Vagina (tissue), 2 donors: ENCODE results near the gene PRSS57. TPM values are rescaled to one million over a fixed set of nuclear protein-coding genes. Genes with fewer than 3 reads are reported as not detected.

ENCODE experiments used
- DNase-seq, 2 donors: peaks; one replicate each; pipeline ENCODE4 v3.0.0-alpha.2; 2017; ENCODE audit errors: extremely low spot score in 2 of 2
- H3K27ac ChIP-seq: fragments of 200-600 bp; sonication (generic); one replicate; pipeline ENCODE4 v1.5.1; 2019
- H3K27me3 ChIP-seq: fragments of 200-600 bp; sonication (generic); one replicate; pipeline ENCODE4 v1.5.1; 2019
- H3K36me3 ChIP-seq, 2 donors: fragments of 200-600 bp; sonication (generic); one replicate each; pipeline ENCODE4 v1.5.1; 2017 to 2019
- H3K4me1 ChIP-seq: fragments of 200-600 bp; sonication (generic); one replicate; pipeline ENCODE4 v1.5.1; 2019
- H3K4me3 ChIP-seq, 2 donors: fragments of 200-600 bp; sonication (generic); 1 replicate in 1 of 2; 2 replicates in 1 of 2; pipeline ENCODE4 v1.5.1; 2016 to 2019
- H3K9me3 ChIP-seq: fragments of 200-600 bp; sonication (generic); one replicate; pipeline ENCODE4 v1.5.1; 2019
- POLR2A ChIP-seq, 2 donors: fragments of 450-650 bp; IDR thresholded peaks; one replicate each; pipeline ENCODE4 v1.6.1; 2017; ENCODE audit warnings: antibody characterized with exemption in 2 of 2, mild to moderate bottlenecking in 2 of 2, moderate library complexity in 2 of 2
- POLR2AphosphoS5 ChIP-seq, 2 donors: sonication (generic); formaldehyde crosslinking; IDR thresholded peaks; one replicate each; pipeline ENCODE4 v1.9.0; 2017; ENCODE audit warnings: antibody characterized with exemption in 2 of 2, mild to moderate bottlenecking in 2 of 2, low read depth in 1 of 2; ENCODE audit not compliant: insufficient read depth in 1 of 2
- intact Hi-C: fragments of 100-400 bp; cut with DNase I; formaldehyde crosslinking; loops from one replicate; pipeline ENCODE4 v1.15.1; 2023
- total RNA-seq: library from RNA; depleted of rRNA; stranded (reverse); fragments of >200 nt; gene quantifications from one replicate; pipeline ENCODE4 v1.2.3, GENCODE V29; 2016
- TF ChIP-seq, protein P1 (sequence below), 3 experiments: fragments of 450-650 bp in 2 of 3; fragments of 200-600 bp in 1 of 3; sonication (generic) in 1 of 3; IDR thresholded peaks; one replicate each; pipeline ENCODE4 v1.5.1; 2017 to 2019; ENCODE audit warnings: antibody characterized with exemption in 3 of 3, mild to moderate bottlenecking in 2 of 3, moderate library complexity in 2 of 3

PRSS57 gene
- total RNA-seq, 1 donor from 2014 or later, result not detected

DNA sequence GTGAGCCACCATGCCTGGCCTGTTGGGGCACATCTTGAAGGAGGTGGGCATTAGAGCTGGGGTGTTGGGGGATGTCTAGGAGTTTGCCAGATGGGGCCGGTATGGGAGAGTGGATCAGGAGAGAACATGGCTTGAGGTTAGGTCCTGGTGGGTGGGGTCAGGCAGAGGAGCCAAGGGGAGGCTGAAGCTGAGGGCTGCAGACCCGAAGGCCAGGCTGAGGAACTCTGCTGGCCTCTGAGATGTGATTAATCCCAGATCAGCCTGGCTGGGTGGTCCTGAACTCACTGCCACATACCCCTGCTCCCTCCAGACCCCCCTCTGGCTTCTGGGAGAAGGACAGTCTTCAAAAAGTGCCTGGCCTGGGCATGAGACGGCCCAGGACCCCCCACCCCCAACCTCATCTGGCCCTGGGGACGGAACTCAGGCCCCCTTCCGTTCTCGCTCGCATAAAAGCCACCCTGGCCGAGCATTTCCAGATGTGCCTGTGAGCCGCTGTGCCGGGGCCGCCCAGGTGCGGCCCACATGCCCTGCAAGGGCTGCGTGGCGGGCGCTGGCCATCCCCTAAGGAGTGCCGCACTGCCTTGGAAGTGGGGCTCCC lies 16.4 kb downstream of the PRSS57 start:
- no peaks in the 10 kb centered on the region for H3K36me3 ChIP-seq
- peak overlapping the region; percentile 99 for H3K27ac ChIP-seq
- no peak for DNase-seq
- H3K4me1 ChIP-seq, result peaks cover 41% of the 10 kb centered on the region
- H3K9me3 ChIP-seq, result no peaks in the 10 kb centered on the region
- TF ChIP-seq POLR2AphosphoS5 (IDR thresholded peaks at IDR 0.05; ENCODE audit: insufficient read depth in 1 of 2, low read depth in 1 of 2), result no peak
- TF ChIP-seq, protein P1, sequence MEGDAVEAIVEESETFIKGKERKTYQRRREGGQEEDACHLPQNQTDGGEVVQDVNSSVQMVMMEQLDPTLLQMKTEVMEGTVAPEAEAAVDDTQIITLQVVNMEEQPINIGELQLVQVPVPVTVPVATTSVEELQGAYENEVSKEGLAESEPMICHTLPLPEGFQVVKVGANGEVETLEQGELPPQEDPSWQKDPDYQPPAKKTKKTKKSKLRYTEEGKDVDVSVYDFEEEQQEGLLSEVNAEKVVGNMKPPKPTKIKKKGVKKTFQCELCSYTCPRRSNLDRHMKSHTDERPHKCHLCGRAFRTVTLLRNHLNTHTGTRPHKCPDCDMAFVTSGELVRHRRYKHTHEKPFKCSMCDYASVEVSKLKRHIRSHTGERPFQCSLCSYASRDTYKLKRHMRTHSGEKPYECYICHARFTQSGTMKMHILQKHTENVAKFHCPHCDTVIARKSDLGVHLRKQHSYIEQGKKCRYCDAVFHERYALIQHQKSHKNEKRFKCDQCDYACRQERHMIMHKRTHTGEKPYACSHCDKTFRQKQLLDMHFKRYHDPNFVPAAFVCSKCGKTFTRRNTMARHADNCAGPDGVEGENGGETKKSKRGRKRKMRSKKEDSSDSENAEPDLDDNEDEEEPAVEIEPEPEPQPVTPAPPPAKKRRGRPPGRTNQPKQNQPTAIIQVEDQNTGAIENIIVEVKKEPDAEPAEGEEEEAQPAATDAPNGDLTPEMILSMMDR (IDR thresholded peaks at IDR 0.05), result no peak
- TF ChIP-seq POLR2A (IDR thresholded peaks at IDR 0.05), result no peak
- no peaks in the 10 kb centered on the region for H3K27me3 ChIP-seq
- H3K4me3 ChIP-seq, result peak overlapping the region; percentile 72 to 95
- intact Hi-C loops, result no loop called here

DNA sequence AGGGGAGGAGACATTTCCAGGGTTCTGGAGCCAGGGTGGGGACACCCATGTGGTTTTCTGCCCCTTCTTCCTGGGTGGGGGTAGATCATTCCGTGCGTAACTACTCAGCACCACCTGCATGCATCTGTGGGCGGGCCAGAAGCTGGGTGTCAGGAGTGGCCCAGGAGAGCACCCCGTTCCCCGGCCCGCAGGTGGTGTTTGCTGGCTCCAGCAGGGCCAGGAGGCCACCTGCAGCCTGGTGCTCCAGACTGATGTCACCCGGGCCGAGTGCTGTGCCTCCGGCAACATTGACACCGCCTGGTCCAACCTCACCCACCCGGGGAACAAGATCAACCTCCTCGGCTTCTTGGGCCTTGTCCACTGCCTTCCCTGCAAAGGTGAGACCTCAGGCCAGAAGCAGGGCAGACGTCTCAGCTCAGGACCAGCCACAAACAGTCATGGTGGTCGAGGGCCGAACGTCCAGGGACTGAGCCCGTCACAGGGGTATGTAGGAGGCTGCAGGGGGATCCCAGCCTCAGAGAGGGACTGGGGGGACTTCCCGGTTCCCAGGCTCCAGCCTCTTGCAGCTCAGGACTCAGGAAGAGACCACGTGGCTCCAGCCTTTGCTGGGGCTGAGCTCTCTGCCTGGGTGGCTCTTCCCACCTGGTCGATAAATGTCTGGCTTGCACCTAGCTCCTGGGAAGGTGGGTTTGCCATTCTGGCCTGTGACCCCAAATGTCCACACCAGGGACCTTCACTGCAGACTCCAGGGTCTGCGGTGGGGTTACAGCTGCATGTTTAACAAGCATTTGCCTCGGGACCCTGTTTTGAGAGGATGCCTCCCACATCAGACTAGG lies 17.4 kb downstream of the PRSS57 start:
- H3K36me3 ChIP-seq, result no peaks in the 10 kb centered on the region
- intact Hi-C loops, result no loop called here
- H3K27me3 ChIP-seq, result no peaks in the 10 kb centered on the region
- peak overlapping the region; percentile 99 for H3K27ac ChIP-seq
- no peak for DNase-seq
- TF ChIP-seq POLR2AphosphoS5 (IDR thresholded peaks at IDR 0.05; ENCODE audit: insufficient read depth in 1 of 2, low read depth in 1 of 2), result no peak
- no peak for TF ChIP-seq POLR2A (IDR thresholded peaks at IDR 0.05)
- TF ChIP-seq, protein P1 (IDR thresholded peaks at IDR 0.05), result no peak
- H3K4me3 ChIP-seq, result peak overlapping the region; percentile 59 to 72
- peaks cover 41% of the 10 kb centered on the region for H3K4me1 ChIP-seq
- H3K9me3 ChIP-seq, result no peaks in the 10 kb centered on the region

DNA sequence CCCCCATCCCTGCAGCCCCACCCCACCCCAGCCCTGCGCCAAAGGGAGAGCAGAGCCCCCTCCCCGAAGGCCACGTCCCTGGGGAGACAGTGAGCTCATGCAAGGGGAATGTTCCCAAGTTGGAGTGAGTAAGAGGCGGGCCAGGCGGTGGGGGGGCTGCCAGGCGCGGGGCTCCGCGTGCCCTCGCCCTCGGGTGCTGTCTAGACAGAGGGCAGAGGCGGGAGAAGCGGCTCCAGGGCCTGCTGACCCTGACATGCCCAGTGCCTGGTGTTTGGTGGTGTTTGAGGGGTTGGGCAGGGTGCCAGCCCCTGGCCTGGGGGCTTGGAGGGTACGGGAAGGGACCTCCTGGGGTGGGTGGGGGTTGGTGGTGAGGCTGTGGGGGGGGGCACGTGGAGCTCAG lies 18.1 kb downstream of the PRSS57 start:
- intact Hi-C loops, result no loop called here
- H3K27ac ChIP-seq, result peak overlapping the region; percentile 99
- H3K36me3 ChIP-seq, result no peaks in the 10 kb centered on the region
- peaks cover 41% of the 10 kb centered on the region for H3K4me1 ChIP-seq
- DNase-seq, result no peak
- no peaks in the 10 kb centered on the region for H3K27me3 ChIP-seq
- peak overlapping the region; percentile 59 to 72 for H3K4me3 ChIP-seq
- TF ChIP-seq POLR2AphosphoS5 (IDR thresholded peaks at IDR 0.05; ENCODE audit: insufficient read depth in 1 of 2, low read depth in 1 of 2) (peak; percentile 9 to 79), POLR2A (IDR thresholded peaks at IDR 0.05) (no peak)
- H3K9me3 ChIP-seq, result no peaks in the 10 kb centered on the region

DNA sequence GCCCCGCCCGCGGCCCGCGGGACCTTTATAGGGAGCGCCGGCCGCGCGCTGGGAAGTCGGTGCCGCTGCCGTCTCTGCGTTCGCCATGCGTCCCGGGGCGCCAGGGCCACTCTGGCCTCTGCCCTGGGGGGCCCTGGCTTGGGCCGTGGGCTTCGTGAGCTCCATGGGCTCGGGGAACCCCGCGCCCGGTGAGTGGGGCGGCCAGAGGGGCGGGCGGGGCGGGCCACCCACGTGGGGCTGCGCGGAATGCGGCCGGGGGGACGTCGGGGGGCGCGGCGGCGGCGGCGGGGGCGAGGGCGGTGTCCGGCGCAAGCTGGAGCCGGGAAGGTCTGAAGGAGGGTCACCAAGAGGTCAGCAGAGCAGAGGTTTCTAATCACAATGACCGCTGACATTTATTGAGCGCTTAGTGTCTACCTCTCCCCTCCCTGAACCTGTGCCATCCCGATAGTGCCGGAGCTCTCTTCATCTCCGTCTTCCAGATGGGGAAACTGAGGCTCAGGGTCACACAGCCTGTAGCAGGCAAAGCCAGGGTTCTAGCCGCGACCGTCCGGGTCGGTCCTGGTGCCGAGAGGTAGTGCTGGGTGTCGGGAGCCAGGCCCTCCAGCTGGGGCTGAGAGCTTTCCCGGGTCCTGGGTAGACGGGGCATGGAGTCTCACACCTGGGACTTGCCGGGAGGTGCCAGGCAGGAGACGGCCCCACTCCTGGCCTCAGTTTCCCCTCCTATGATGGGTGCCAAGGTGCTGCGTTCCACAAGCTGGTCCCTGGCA lies 18.7 kb downstream of the PRSS57 start, which contains the start of gene FSTL3:
Gene FSTL3 (plus strand): TSS at position 54 of the 767 bp plus-strand sequence. CDS start 32 bp downstream, at position 86.
- peaks cover 41% of the 10 kb centered on the region for H3K4me1 ChIP-seq

DNA sequence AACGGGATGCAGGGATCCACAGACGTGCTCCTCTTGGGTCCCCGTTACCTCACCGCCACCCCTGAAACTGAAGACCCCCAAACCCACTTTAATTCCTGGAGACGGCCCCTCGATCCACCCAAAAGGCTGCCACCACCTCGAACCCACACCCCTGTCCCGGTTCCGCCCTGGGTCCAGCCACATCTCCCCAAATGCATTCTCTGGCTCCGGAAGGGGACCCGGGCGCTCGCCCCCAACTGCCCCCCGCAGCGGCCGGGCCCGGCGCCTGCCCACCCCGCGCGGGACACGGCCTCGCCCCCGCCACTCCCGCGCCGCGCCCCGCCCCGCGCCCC lies 19.3 kb downstream of the PRSS57 start:
- Histone ChIP-seq H3K4me3 (peak overlapping the region; percentile 59 to 72), H3K27me3 (no peaks in the 10 kb centered on the region), H3K9me3 (no peaks in the 10 kb centered on the region), H3K4me1 (peaks cover 41% of the 10 kb centered on the region), H3K27ac (peak overlapping the region; percentile 99), H3K36me3 (no peaks in the 10 kb centered on the region)
- intact Hi-C loops, result no loop called here
- TF ChIP-seq, protein P1 (IDR thresholded peaks at IDR 0.05), result no peak
- TF ChIP-seq POLR2AphosphoS5 (IDR thresholded peaks at IDR 0.05; ENCODE audit: insufficient read depth in 1 of 2, low read depth in 1 of 2), result no peak
- TF ChIP-seq POLR2A (IDR thresholded peaks at IDR 0.05), result no peak
- DNase-seq, result no peak

More for the DNA sequence above, 18.7 kb downstream of the PRSS57 start, which contains the start of gene FSTL3:
- intact Hi-C loops, result no loop called here
- peak within 1 kb of the TSS; percentile 59 to 72 for H3K4me3 ChIP-seq
- H3K9me3 ChIP-seq, result no peaks in the 10 kb centered on the region
- TF ChIP-seq, protein P1 (IDR thresholded peaks at IDR 0.05), result no peak
- TF ChIP-seq POLR2A (IDR thresholded peaks at IDR 0.05) (peak in 1 of 2 donors; percentile 67), POLR2AphosphoS5 (IDR thresholded peaks at IDR 0.05; ENCODE audit: insufficient read depth in 1 of 2, low read depth in 1 of 2) (peak in 1 of 2 donors; percentile 55)
- peak within 1 kb of the TSS; percentile 99 for H3K27ac ChIP-seq
- no peaks in the 10 kb centered on the region for H3K36me3 ChIP-seq
- no peak for DNase-seq
- no peaks in the 10 kb centered on the region for H3K27me3 ChIP-seq
